Kidney epithelial cell (primary cell): ENCODE measurements around the gene MICAL3. TPM values are rescaled to one million over a fixed set of nuclear protein-coding genes. Genes with fewer than 3 reads are reported as not detected.
A peak's percentile ranks its signal among the peaks of the same experiment; 100 is the strongest.
"Not testable (repeated sequence)": the region's sequence is repeated elsewhere in the genome, so short reads cannot be mapped to it uniquely, and the experiment has no call there.

Experiments
- DNase-seq: peaks from one replicate; pipeline ENCODE4 v3.0.0-alpha.2; 2010; ENCODE audit warnings: low read depth
- H3K27me3 ChIP-seq: 2 replicates; pipeline ENCODE4 v1.6.0; 2011; ENCODE audit warnings: low read length; ENCODE audit not compliant: control insufficient read depth, insufficient read depth
- H3K36me3 ChIP-seq: 2 replicates; pipeline ENCODE4 v1.5.1; 2011; ENCODE audit warnings: low read length; ENCODE audit not compliant: control insufficient read depth, insufficient read depth
- H3K4me3 ChIP-seq: 2 replicates; pipeline ENCODE4 v1.5.1; 2011; ENCODE audit warnings: low read depth, mild to moderate bottlenecking, control low read depth, low read length
- CTCF ChIP-seq: IDR thresholded peaks from 2 replicates; pipeline ENCODE4 v1.5.1; 2011; ENCODE audit warnings: mild to moderate bottlenecking, moderate library complexity, low read length, control low read depth, inconsistent platforms; ENCODE audit not compliant: insufficient read depth, poor library complexity, severe bottlenecking
- total RNA-seq: library from RNA; depleted of rRNA; stranded (reverse); fragments of >200 nt; gene quantifications from 2 replicates; pipeline ENCODE4 v1.2.3, GENCODE V29; 2015

Gene MICAL3
- 38.9 and 53.1 TPM in 2 replicates for total RNA-seq

GRCh38 chr22:18024276-18024939 is at the start of gene MICAL3:
MICAL3 (minus strand) TSS chr22:18024561; CDS start chr22:17906812, 117,749 bp downstream.
- Histone ChIP-seq H3K4me3 (peak within 1 kb of the TSS; percentile 73), H3K36me3 (no peaks in the 10 kb centered on the region), H3K27me3 (no peaks in the 10 kb centered on the region)
- peak; percentile 51 for TF ChIP-seq CTCF
- no peak for DNase-seq

GRCh38 chr22:18073927-18074326 is 49.6 kb upstream of the MICAL3 start:
- not testable (repeated sequence) for H3K4me3 ChIP-seq, H3K27me3 ChIP-seq, DNase-seq

GRCh38 chr22:18073467-18073866 is 49.1 kb upstream of the MICAL3 start:
- Histone ChIP-seq H3K27me3 (no peaks in the 10 kb centered on the region), H3K36me3 (no peaks in the 10 kb centered on the region), H3K4me3 (no peak overlapping the region)
- no peak for DNase-seq
- TF ChIP-seq CTCF: no peak

More at GRCh38 chr22:18073927-18074326, 49.6 kb upstream of the MICAL3 start:
- H3K36me3 ChIP-seq: not testable (repeated sequence)

GRCh38 chr22:18071968-18072310 is 47.6 kb upstream of the MICAL3 start:
- DNase-seq: no peak
- H3K36me3 ChIP-seq: no peaks in the 10 kb centered on the region
- no peak for TF ChIP-seq CTCF
- no peaks in the 10 kb centered on the region for H3K27me3 ChIP-seq
- H3K4me3 ChIP-seq: no peak overlapping the region

GRCh38 chr22:18071307-18071967 is 47.1 kb upstream of the MICAL3 start:
- DNase-seq, H3K27me3 ChIP-seq, H3K4me3 ChIP-seq, H3K36me3 ChIP-seq: not testable (repeated sequence)

GRCh38 chr22:18070556-18071306 is 46.4 kb upstream of the MICAL3 start:
- TF ChIP-seq CTCF: no peak
- Histone ChIP-seq H3K36me3 (no peaks in the 10 kb centered on the region), H3K4me3 (no peak overlapping the region), H3K27me3 (no peaks in the 10 kb centered on the region)
- no peak for DNase-seq
